Forelimb muscle (tissue), 1 donor: Measurements from ENCODE around the gene GPD1L. TPM values are rescaled to one million over a fixed set of nuclear protein-coding genes. Genes with fewer than 3 reads are reported as not detected.

Experiments used
- DNase-seq: peaks from one replicate; pipeline ENCODE4 v3.0.0-alpha.2; 2013; ENCODE audit warnings: low read depth
- polyA plus RNA-seq: library from polyadenylated mRNA; unstranded; fragments of 120-200 nt; gene quantifications from one replicate; pipeline ENCODE4 v1.2.1, GENCODE V29; 2013; ENCODE audit not compliant: insufficient read length

The GPD1L gene
- polyA plus RNA-seq, 1 donor: 43.4 TPM

GRCh38 chr3:32136703-32137102 is 30.3 kb downstream of the GPD1L start:
- DNase-seq: no peak

GRCh38 chr3:32137870-32138269 is 31.4 kb downstream of the GPD1L start:
- no peak for DNase-seq

GRCh38 chr3:32138545-32139104 is 32.2 kb downstream of the GPD1L start:
- DNase-seq: no peak

- DNase-seq: no peak
Observed at GRCh38 chr3:32140943-32141342, 34.5 kb downstream of the GPD1L start.

- peak; percentile 65 for DNase-seq
Observed at GRCh38 chr3:32143849-32144757, 37.7 kb downstream of the GPD1L start.

- DNase-seq: no peak
Observed at GRCh38 chr3:32146746-32147211, 40.4 kb downstream of the GPD1L start.

GRCh38 chr3:32147509-32147908 is 41.1 kb downstream of the GPD1L start:
- no peak for DNase-seq

- no peak for DNase-seq
Observed at GRCh38 chr3:32147933-32148332, 41.5 kb downstream of the GPD1L start.

GRCh38 chr3:32148351-32148750 is 41.9 kb downstream of the GPD1L start:
- DNase-seq: no peak

GRCh38 chr3:32153414-32154204 is 47.2 kb downstream of the GPD1L start:
- DNase-seq: no peak

GRCh38 chr3:32154205-32154579 is 47.8 kb downstream of the GPD1L start:
- no peak for DNase-seq

- DNase-seq: no peak
Observed at GRCh38 chr3:32155117-32155516, 48.7 kb downstream of the GPD1L start.

- no peak for DNase-seq
Observed at GRCh38 chr3:32157600-32158264, 51.3 kb downstream of the GPD1L start.

- DNase-seq: no peak
Observed at GRCh38 chr3:32160706-32161214, 54.3 kb downstream of the GPD1L start.

- DNase-seq: no peak
Observed at GRCh38 chr3:32165442-32165841, 59.0 kb downstream of the GPD1L start.

- DNase-seq: no peak
Observed at GRCh38 chr3:32166654-32167053, 60.2 kb downstream of the GPD1L start.

GRCh38 chr3:32172420-32172819 is 66.0 kb downstream of the GPD1L start:
- DNase-seq: no peak

- DNase-seq: no peak
Observed at GRCh38 chr3:32175607-32176197, 69.3 kb downstream of the GPD1L start.

GRCh38 chr3:32176989-32177701 is 70.7 kb downstream of the GPD1L start:
- no peak for DNase-seq

GRCh38 chr3:32177702-32178198 is 71.3 kb downstream of the GPD1L start:
- DNase-seq: peak; percentile 16
